Endodermal cell (in vitro differentiated cells): ENCODE results near the gene BANF1. TPM values are rescaled to one million over a fixed set of nuclear protein-coding genes. Genes with fewer than 3 reads are reported as not detected.

Source experiments
- DNase-seq: peaks from one replicate; pipeline ENCODE4 v3.0.0-alpha.2; 2017
- H3K27ac ChIP-seq: 2 replicates; pipeline ENCODE4 v1.5.1; 2013; ENCODE audit warnings: mild to moderate bottlenecking, low read depth, low read length, moderate library complexity
- H3K27me3 ChIP-seq: 2 replicates; pipeline ENCODE4 v1.6.1; 2013; ENCODE audit warnings: mild to moderate bottlenecking, low read length, moderate library complexity; ENCODE audit not compliant: insufficient read depth, control insufficient read depth, poor library complexity, severe bottlenecking
- H3K36me3 ChIP-seq: 2 replicates; pipeline ENCODE4 v1.7.0; 2013; ENCODE audit warnings: mild to moderate bottlenecking, low read length, moderate library complexity; ENCODE audit not compliant: control insufficient read depth, insufficient read depth
- H3K4me1 ChIP-seq: one replicate; pipeline ENCODE4 v1.7.0; 2013; ENCODE audit warnings: low read length; ENCODE audit not compliant: control insufficient read depth, insufficient read depth
- H3K4me3 ChIP-seq: 2 replicates; pipeline ENCODE4 v1.5.1; 2013; ENCODE audit warnings: mild to moderate bottlenecking, low read length, moderate library complexity
- H3K9ac ChIP-seq: 2 replicates; pipeline ENCODE4 v1.6.1; 2013; ENCODE audit warnings: mild to moderate bottlenecking, low read length, moderate library complexity; ENCODE audit not compliant: poor library complexity, severe bottlenecking; ENCODE audit errors: extremely low read depth
- H3K9me3 ChIP-seq: 2 replicates; pipeline ENCODE4 v1.6.1; 2013; ENCODE audit warnings: mild to moderate bottlenecking, low read length, moderate library complexity; ENCODE audit not compliant: control insufficient read depth
- H3K27ac Mint-ChIP-seq: 2 replicates; pipeline ENCODE4 v1.8.0; 2020; ENCODE audit warnings: mixed read lengths
- H3K27me3 Mint-ChIP-seq: 2 replicates; pipeline ENCODE4 v1.8.0; 2021; ENCODE audit warnings: mild to moderate bottlenecking, mixed read lengths; ENCODE audit not compliant: insufficient read depth
- H3K36me3 Mint-ChIP-seq: 2 replicates; pipeline ENCODE4 v1.8.0; 2020; ENCODE audit warnings: low read depth, mixed read lengths
- H3K4me1 Mint-ChIP-seq: 2 replicates; pipeline ENCODE4 v1.8.0; 2020; ENCODE audit warnings: mixed read lengths
- H3K4me3 Mint-ChIP-seq: 2 replicates; pipeline ENCODE4 v1.8.0; 2020; ENCODE audit warnings: mild to moderate bottlenecking, moderate library complexity, mixed read lengths
- H3K9me3 Mint-ChIP-seq: 2 replicates; pipeline ENCODE4 v1.8.0; 2020; ENCODE audit warnings: mild to moderate bottlenecking, mixed read lengths
- CTCF ChIP-seq: fragments of 200-600 bp; sonication (generic); conservative IDR thresholded peaks from 2 replicates; pipeline ENCODE4 v1.5.0; 2021; ENCODE audit warnings: antibody characterized with exemption, mild to moderate bottlenecking
- WGBS, 2 experiments: methylation state at CpG; one replicate each; pipeline versions ENCODE4 v1.1.5 to v1.1.7; 2013; ENCODE audit warnings: missing lambda C conversion rate in 2 of 2, mixed read lengths in 1 of 2; ENCODE audit not compliant: insufficient coverage in 1 of 2, insufficient read length in 1 of 2; 5-methylcytosine and 5-hydroxymethylcytosine counted together
- total RNA-seq, 2 donors: library from RNA; stranded (reverse); fragmentation: NEBNext Ultra II Directional in 1 of 2; extraction: Animal tissue kit (Norgen Biotek cat#: 25700) in 1 of 2; gene quantifications; 2 replicates in 1 of 2; 3 replicates in 1 of 2; pipeline ENCODE4 v1.2.1, GENCODE V29; 2021

The BANF1 gene
- total RNA-seq, 2 donors from 2014 or later, result 348 to 409 TPM

DNA sequence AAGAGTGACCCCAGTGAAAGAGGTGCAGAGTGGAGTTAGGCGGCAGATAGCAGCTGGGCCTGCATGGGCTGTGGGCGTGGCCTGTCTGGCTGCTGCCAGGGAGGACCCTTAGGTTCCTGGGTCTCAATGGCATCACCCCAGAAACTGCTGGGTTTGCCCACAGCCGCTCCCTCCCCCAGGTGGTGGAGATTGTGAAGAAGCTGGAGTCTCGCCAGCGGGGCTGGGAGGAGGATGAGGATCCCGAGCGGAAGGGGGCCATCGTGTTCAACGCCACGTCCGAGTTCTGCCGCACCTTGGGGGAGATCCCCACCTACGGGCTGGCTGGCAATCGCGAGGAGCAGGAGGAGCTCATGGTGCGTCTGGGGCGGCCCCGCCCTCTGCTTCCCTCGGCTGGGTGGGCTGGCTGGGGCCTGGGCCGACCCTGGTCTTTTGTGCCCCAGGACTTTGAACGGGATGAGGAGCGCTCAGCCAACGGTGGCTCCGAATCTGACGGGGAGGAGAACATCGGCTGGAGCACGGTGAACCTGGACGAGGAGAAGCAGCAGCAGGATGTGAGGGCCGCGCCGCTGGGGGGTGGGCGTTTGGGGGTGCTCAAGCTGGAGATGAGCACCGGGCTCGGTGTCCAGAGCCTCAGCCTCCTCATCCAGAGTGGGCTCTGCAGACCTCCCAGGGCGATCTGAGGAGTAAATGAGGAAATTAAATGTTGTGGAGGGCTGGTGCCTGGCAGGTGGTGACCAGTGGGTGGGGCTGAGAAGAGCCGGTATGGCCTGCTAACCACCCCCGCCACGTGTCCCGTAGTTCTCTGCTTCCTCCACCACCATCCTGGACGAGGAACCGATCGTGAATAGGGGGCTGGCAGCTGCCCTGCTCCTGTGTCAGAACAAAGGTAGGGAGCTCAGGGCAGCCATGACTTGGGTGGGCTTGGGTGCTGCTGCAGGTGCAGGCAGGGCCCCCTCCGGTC lies 25.8 kb upstream of the BANF1 start:
- WGBS, 2 experiments, result 91 to 94% methylated on average over 30 to 43 of the region's 43 CpGs
- H3K4me3 ChIP-seq, result no peak overlapping the region
- no peaks in the 10 kb centered on the region for H3K9me3 Mint-ChIP-seq
- H3K27ac Mint-ChIP-seq, result peak overlapping the region; percentile 54
- peaks cover 57% of the 10 kb centered on the region for H3K36me3 Mint-ChIP-seq
- TF ChIP-seq CTCF, result no peak
- peaks cover 22% of the 10 kb centered on the region for H3K36me3 ChIP-seq
- no peaks in the 10 kb centered on the region for H3K27me3 ChIP-seq
- H3K27me3 Mint-ChIP-seq, result no peaks in the 10 kb centered on the region
- no peak for DNase-seq
- no peak overlapping the region for H3K4me3 Mint-ChIP-seq
- no peaks in the 10 kb centered on the region for H3K4me1 ChIP-seq
- no peaks in the 10 kb centered on the region for H3K9me3 ChIP-seq
- H3K27ac ChIP-seq, result no peak overlapping the region
- H3K4me1 Mint-ChIP-seq, result peaks cover 5% of the 10 kb centered on the region
- H3K9ac ChIP-seq, result no peak overlapping the region

DNA sequence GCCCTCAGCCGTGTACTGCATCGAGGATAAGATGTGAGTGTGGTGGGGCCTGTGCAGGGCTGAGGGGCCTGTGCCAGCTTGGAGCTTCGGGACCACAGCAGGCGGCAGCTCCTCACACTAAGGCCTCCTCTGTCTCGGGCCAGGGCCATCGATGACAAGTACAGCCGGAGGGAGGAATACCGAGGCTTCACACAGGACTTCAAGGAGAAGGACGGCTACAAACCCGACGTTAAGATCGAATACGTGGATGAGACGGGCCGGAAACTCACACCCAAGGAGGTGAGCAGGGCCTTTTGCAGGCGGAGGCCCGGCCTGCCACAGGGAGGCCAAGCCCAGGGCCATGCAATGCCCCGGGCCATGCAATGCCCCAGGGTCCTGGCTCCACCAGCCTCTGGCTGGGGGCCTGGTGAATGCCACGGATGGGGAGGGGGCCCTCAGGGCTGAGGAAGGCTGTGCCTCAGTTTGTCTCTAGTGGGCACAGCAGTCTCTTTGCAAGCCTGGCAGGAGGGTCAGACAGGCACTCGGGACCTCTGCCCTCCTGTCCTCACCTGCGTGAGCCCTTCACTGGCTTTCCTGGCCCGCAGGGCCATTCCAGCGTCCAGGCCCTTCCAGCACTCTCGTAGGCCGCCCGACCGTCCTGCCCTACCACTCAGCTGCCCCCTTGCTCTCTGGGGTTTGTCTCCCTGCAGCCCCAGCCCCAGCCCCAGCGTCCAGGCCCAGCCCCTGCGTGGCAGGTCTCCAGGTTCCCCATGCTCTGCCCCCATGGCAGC lies 24.5 kb upstream of the BANF1 start:
- Histone ChIP-seq H3K4me3 (no peak overlapping the region), H3K9me3 (no peaks in the 10 kb centered on the region), H3K27me3 (no peaks in the 10 kb centered on the region), H3K27ac (no peak overlapping the region), H3K4me1 (no peaks in the 10 kb centered on the region), H3K9ac (no peak overlapping the region), H3K36me3 (peaks cover 10% of the 10 kb centered on the region)
- Mint-ChIP-seq H3K36me3 (peaks cover 47% of the 10 kb centered on the region), H3K27ac (no peak overlapping the region), H3K27me3 (no peaks in the 10 kb centered on the region), H3K4me1 (peaks cover 5% of the 10 kb centered on the region), H3K4me3 (no peak overlapping the region), H3K9me3 (no peaks in the 10 kb centered on the region)
- WGBS, 2 experiments, result 94% methylated on average over 10 to 28 of the region's 29 CpGs
- no peak for DNase-seq
- no peak for TF ChIP-seq CTCF

- H3K27ac ChIP-seq, result no peak overlapping the region
- no peaks in the 10 kb centered on the region for H3K27me3 Mint-ChIP-seq
- H3K4me3 ChIP-seq, result no peak overlapping the region
- peaks cover 5% of the 10 kb centered on the region for H3K4me1 Mint-ChIP-seq
- H3K4me3 Mint-ChIP-seq, result no peak overlapping the region
- no peaks in the 10 kb centered on the region for H3K4me1 ChIP-seq
- no peaks in the 10 kb centered on the region for H3K27me3 ChIP-seq
- H3K36me3 Mint-ChIP-seq, result peaks cover 40% of the 10 kb centered on the region
- DNase-seq, result no peak
- WGBS, 2 experiments, result 97% methylated on average over 10 to 33 of the region's 34 CpGs
- peaks cover 3% of the 10 kb centered on the region for H3K36me3 ChIP-seq
- H3K27ac Mint-ChIP-seq, result no peak overlapping the region
- no peaks in the 10 kb centered on the region for H3K9me3 Mint-ChIP-seq
- TF ChIP-seq CTCF, result no peak
- no peaks in the 10 kb centered on the region for H3K9me3 ChIP-seq
- no peak overlapping the region for H3K9ac ChIP-seq
Measured at GRCh38 chr11:65978391-65979238, 23.7 kb upstream of the BANF1 start.
